ENCODE measurements around the gene SFI1. TPM values are rescaled to one million over a fixed set of nuclear protein-coding genes. Genes with fewer than 3 reads are reported as not detected.

The SFI1 gene
- total and polyA plus RNA-seq, 7 donors, result 6.5 to 40.9 (median 17.5) TPM

GRCh38 chr22:31619611-31620300 is 123.4 kb downstream of the SFI1 start:
- H3K4me3 ChIP-seq, result no peak overlapping the region
- H3K27me3 ChIP-seq, result no peaks in the 10 kb centered on the region
- no peak for DNase-seq
- H3K27ac ChIP-seq, result no peak overlapping the region
- 92 to 93% methylated on average over 14 of the region's 14 CpGs for WGBS, 2 donors
- no peak for TF ChIP-seq EP300 (IDR thresholded peaks at IDR 0.05)
- no peaks in the 10 kb centered on the region for H3K9me3 ChIP-seq
- H3K4me1 ChIP-seq, result peaks cover 0 to 20% (median 9%) of the 10 kb centered on the region in 4 donors
- H3K36me3 ChIP-seq, result peaks cover 0 to 51% (median 30%) of the 10 kb centered on the region in 4 donors
- intact Hi-C loops (cut with DNase I), result no loop called here

- Histone ChIP-seq H3K36me3 (peaks cover 0 to 51% (median 30%) of the 10 kb centered on the region in 4 donors), H3K9me3 (no peaks in the 10 kb centered on the region), H3K4me1 (peaks cover 0 to 22% (median 17%) of the 10 kb centered on the region in 4 donors), H3K27ac (no peak overlapping the region), H3K4me3 (no peak overlapping the region), H3K27me3 (no peaks in the 10 kb centered on the region)
- 89% methylated on average over 20 of the region's 20 CpGs for WGBS, 2 donors
- TF ChIP-seq EP300 (IDR thresholded peaks at IDR 0.05) (no peak), POLR2AphosphoS5 (IDR thresholded peaks at IDR 0.05) (no peak), POLR2A (IDR thresholded peaks at IDR 0.05) (no peak), CTCF (IDR thresholded peaks at IDR 0.05) (no peak)
- intact Hi-C loops (cut with DNase I), result no loop called here
- no peak for DNase-seq
These were observed 124.6 kb downstream of the SFI1 start for GRCh38 chr22:31620756-31621480.

- no peak for DNase-seq
- intact Hi-C loops (cut with DNase I), result no loop called here
- no peak for TF ChIP-seq POLR2A (IDR thresholded peaks at IDR 0.05)
- no peak for TF ChIP-seq CTCF (IDR thresholded peaks at IDR 0.05)
- TF ChIP-seq POLR2AphosphoS5 (IDR thresholded peaks at IDR 0.05), result no peak
- TF ChIP-seq EP300 (IDR thresholded peaks at IDR 0.05), result no peak
- Histone ChIP-seq H3K9me3 (no peaks in the 10 kb centered on the region), H3K27me3 (no peaks in the 10 kb centered on the region), H3K4me1 (peaks cover 0 to 29% (median 24%) of the 10 kb centered on the region in 4 donors), H3K27ac (no peak overlapping the region), H3K36me3 (peaks cover 0 to 51% (median 30%) of the 10 kb centered on the region in 4 donors), H3K4me3 (no peak overlapping the region)
- 87 to 92% methylated on average over 19 of the region's 19 CpGs for WGBS, 2 donors
These were observed 125.3 kb downstream of the SFI1 start for GRCh38 chr22:31621507-31622124.

- no peak for DNase-seq
- Histone ChIP-seq H3K9me3 (no peaks in the 10 kb centered on the region), H3K36me3 (peaks cover 0 to 39% (median 26%) of the 10 kb centered on the region in 4 donors), H3K4me3 (no peak overlapping the region), H3K4me1 (peaks cover 0 to 42% (median 38%) of the 10 kb centered on the region in 4 donors), H3K27me3 (no peaks in the 10 kb centered on the region), H3K27ac (no peak overlapping the region)
- intact Hi-C loops (cut with DNase I), result no loop called here
- TF ChIP-seq EP300 (IDR thresholded peaks at IDR 0.05), result no peak
- TF ChIP-seq POLR2A (IDR thresholded peaks at IDR 0.05), result no peak
- no peak for TF ChIP-seq POLR2AphosphoS5 (IDR thresholded peaks at IDR 0.05)
- no peak for TF ChIP-seq CTCF (IDR thresholded peaks at IDR 0.05)
- 89 to 94% methylated on average over 1 of the region's 1 CpG for WGBS, 2 donors
These were observed 126.6 kb downstream of the SFI1 start for GRCh38 chr22:31622980-31623379.
